GM12878 (cell line): ENCODE results near the gene TCEAL4. TPM values are rescaled to one million over a fixed set of nuclear protein-coding genes. Genes with fewer than 3 reads are reported as not detected.

Source experiments
- ATAC-seq: fragments of 200-7000 bp; cut with Tn5 transposase; 3 replicates; pipeline ENCODE4 v1.9.1; 2020; ENCODE audit warnings: mild to moderate bottlenecking, moderate library complexity
- BruUV-seq: library from RNA; stranded (reverse); fragments of 400-500 nt; replicated peaks from 2 replicates; lab custom pipeline; 2021; lab: Mats Ljungman, UMichigan
- CTCF ChIA-PET: fragments of 300-600 bp; sonication (Branson Sonifier 250); formaldehyde crosslinking; extraction: SDS; loops from one replicate; lab custom pipeline; 2021; ENCODE audit warnings: inconsistent platforms; lab: Yijun Ruan, JAX
- POLR2A ChIA-PET: fragments of 350-600 bp; formaldehyde crosslinking; extraction: SDS; loops from one replicate; lab custom pipeline; 2021; ENCODE audit warnings: inconsistent platforms; lab: Charles Lee
- RAD21 ChIA-PET: fragments of 300-600 bp; sonication (Branson Sonifier 250); formaldehyde crosslinking; loops from one replicate; lab custom pipeline; 2023; ENCODE audit warnings: antibody characterized with exemption; ENCODE audit not compliant: unreplicated experiment; lab: Charles Lee
- SMC1A ChIA-PET: fragments of 300-600 bp; sonication (Branson Sonifier 250); formaldehyde crosslinking; loops from one replicate; lab custom pipeline; 2023; ENCODE audit not compliant: unreplicated experiment, uncharacterized antibody; lab: Charles Lee
- DNase-seq: peaks from one replicate; pipeline ENCODE4 v3.0.0-alpha.2; 2011; ENCODE audit warnings: low read depth, low spot score
- FAIRE-seq: peaks from 3 replicates; lab custom pipeline; 2011; peaks lifted over from hg19 to GRCh38; lab: Jason Lieb, UNC
- H2AFZ ChIP-seq: 2 replicates; pipeline ENCODE4 v1.6.0; 2011; ENCODE audit warnings: low read depth, low read length, control low read depth; ENCODE audit not compliant: control insufficient read depth
- H3K27ac ChIP-seq: 2 replicates; pipeline ENCODE4 v1.5.1; 2011; ENCODE audit warnings: control low read depth; ENCODE audit not compliant: control insufficient read depth, insufficient read depth
- H3K27me3 ChIP-seq, 2 experiments: replicated peaks in 1 of 2; 2 replicates each; pipeline versions ENCODE4 v1.6.0 to v1.6.1; 2011; ENCODE audit warnings: low read length in 1 of 2; ENCODE audit not compliant: control insufficient read depth in 2 of 2, insufficient read depth in 2 of 2
- H3K36me3 ChIP-seq, 2 experiments: 2 replicates each; pipeline ENCODE4 v1.5.1; 2011; ENCODE audit warnings: low read length in 1 of 2; ENCODE audit not compliant: control insufficient read depth in 2 of 2, insufficient read depth in 2 of 2
- H3K4me1 ChIP-seq: 2 replicates; pipeline ENCODE4 v1.6.1; 2011; ENCODE audit warnings: mild to moderate bottlenecking, low read length, moderate library complexity, mixed read lengths; ENCODE audit not compliant: control insufficient read depth, insufficient read depth
- H3K4me2 ChIP-seq: 2 replicates; pipeline ENCODE4 v1.6.0; 2011; ENCODE audit warnings: control low read depth; ENCODE audit not compliant: control insufficient read depth, insufficient read depth
- H3K4me3 ChIP-seq: fragments of 200-600 bp; sonication (generic); 2 replicates; pipeline ENCODE4 v1.5.1; 2016
- H3K79me2 ChIP-seq: 2 replicates; pipeline ENCODE4 v1.6.0; 2011; ENCODE audit warnings: low read length; ENCODE audit not compliant: control insufficient read depth, insufficient read depth
- H3K9ac ChIP-seq: 2 replicates; pipeline ENCODE4 v1.8.0; 2011; ENCODE audit warnings: low read length, control low read depth, mixed read lengths; ENCODE audit not compliant: control insufficient read depth, insufficient read depth
- H3K9me3 ChIP-seq: replicated peaks from 3 replicates; pipeline ENCODE4 v1.5.1; 2011; ENCODE audit warnings: mild to moderate bottlenecking, low read length; ENCODE audit not compliant: control insufficient read depth, insufficient read depth
- H4K20me1 ChIP-seq: 2 replicates; pipeline ENCODE4 v1.6.0; 2011; ENCODE audit not compliant: control insufficient read depth, insufficient read depth
- EGR1 ChIP-seq, 2 experiments: IDR thresholded peaks; 1 replicate in 1 of 2; 2 replicates in 1 of 2; pipeline ENCODE4 v1.6.1; 2011 to 2012; ENCODE audit warnings: low read depth in 2 of 2, low read length in 2 of 2, borderline replicate concordance in 1 of 2, mild to moderate bottlenecking in 1 of 2, moderate library complexity in 1 of 2
- FOXM1 ChIP-seq: IDR thresholded peaks from 2 replicates; pipeline ENCODE4 v1.6.1; 2012; ENCODE audit warnings: low read depth, mild to moderate bottlenecking, inconsistent platforms, low read length, moderate library complexity
- GABPA ChIP-seq: IDR thresholded peaks from 2 replicates; pipeline ENCODE4 v1.6.1; 2014; ENCODE audit warnings: antibody characterized with exemption, low read depth, mild to moderate bottlenecking, inconsistent platforms
- IKZF1 ChIP-seq: fragments of 450-650 bp; conservative IDR thresholded peaks from 2 replicates; pipeline ENCODE4 v1.6.1; 2017; ENCODE audit warnings: antibody characterized with exemption, mild to moderate bottlenecking
- MEF2A ChIP-seq: IDR thresholded peaks from 2 replicates; pipeline ENCODE4 v1.6.1; 2011; ENCODE audit warnings: low read depth, mild to moderate bottlenecking, low read length, moderate library complexity; ENCODE audit not compliant: insufficient read depth
- NFYB ChIP-seq: IDR thresholded peaks from 2 replicates; pipeline ENCODE4 v1.6.1; 2011; ENCODE audit warnings: low read depth, mild to moderate bottlenecking, low read length, improper control_type of control experiment, moderate library complexity; ENCODE audit not compliant: insufficient read depth
- NR2C1 ChIP-seq: fragments of 450-650 bp; IDR thresholded peaks from 2 replicates; pipeline ENCODE4 v1.6.1; 2017; ENCODE audit warnings: antibody characterized with exemption, mild to moderate bottlenecking, moderate library complexity
- NR2F1 ChIP-seq: fragments of 450-650 bp; conservative IDR thresholded peaks from 2 replicates; pipeline ENCODE4 v1.6.1; 2017; ENCODE audit warnings: mild to moderate bottlenecking
- RAD51 ChIP-seq: fragments of 450-650 bp; IDR thresholded peaks from 2 replicates; pipeline ENCODE4 v1.6.1; 2016; ENCODE audit warnings: moderate library complexity, mild to moderate bottlenecking, inconsistent platforms
- SPI1 ChIP-seq: IDR thresholded peaks from 2 replicates; pipeline ENCODE4 v1.6.1; 2011; ENCODE audit warnings: low read depth, mild to moderate bottlenecking, low read length, moderate library complexity, borderline replicate concordance; ENCODE audit not compliant: insufficient read depth
- TAF1 ChIP-seq: IDR thresholded peaks from 2 replicates; pipeline ENCODE4 v1.6.1; 2011; ENCODE audit warnings: mild to moderate bottlenecking, low read depth, low read length, borderline replicate concordance
- WGBS: methylation state at CpG from one replicate; pipeline ENCODE4 v1.1.6; 2016; ENCODE audit warnings: low lambda C conversion rate; ENCODE audit not compliant: insufficient replicate concordance, insufficient coverage; ENCODE audit errors: missing lambda C conversion rate; 5-methylcytosine and 5-hydroxymethylcytosine counted together
- in situ Hi-C: fragments of 300-500 bp; cut with MboI; formaldehyde crosslinking; loops from 9 replicates; pipeline ENCODE4 v1.14.3; 2018; ENCODE audit warnings: mixed read lengths
- intact Hi-C: fragments of 100-400 bp; cut with micrococcal nuclease; formaldehyde crosslinking; loops from one replicate; pipeline ENCODE4 v1.14.2; 2022; ENCODE audit not compliant: unreplicated experiment
- polyA plus RNA-seq, 11 experiments: library from polyadenylated mRNA; depleted of rRNA in 4 of 11; unstranded in 6 of 11; stranded (reverse) in 5 of 11; fragments of >200 nt; fragmentation: Nextera tagmentation in 4 of 11; fragmentation: Illumina TruSeq in 1 of 11; extraction: Ambion mirVana in 4 of 11; extraction: Trizol in 1 of 11; gene quantifications; 1 replicate in 1 of 11; 2 replicates in 10 of 11; pipeline versions ENCODE4 v1.2.1 to v1.2.3, GENCODE V29; 2011 to 2016; ENCODE audit warnings: inconsistent platforms in 2 of 11, missing spikeins in 2 of 11, low read depth in 1 of 11
- total RNA-seq, 4 experiments: library from RNA; depleted of rRNA in 3 of 4; stranded (reverse); fragments of >200 nt in 3 of 4; fragmentation: Illumina TruSeq in 1 of 4; extraction: Trizol in 1 of 4; gene quantifications; 2 replicates each; pipeline versions ENCODE4 v1.2.1 to v1.2.3, GENCODE V29; 2013 to 2021
- TF ChIP-seq, protein P1 (sequence below): fragments of 450-650 bp; IDR thresholded peaks from 2 replicates; pipeline ENCODE4 v1.6.1; 2014; ENCODE audit warnings: mild to moderate bottlenecking
- TF ChIP-seq, protein P2 (sequence below): fragments of 450-650 bp; formaldehyde crosslinking; IDR thresholded peaks from 2 replicates; pipeline ENCODE4 v1.5.0; 2022; ENCODE audit warnings: mild to moderate bottlenecking, missing genetic modification characterization

The TCEAL4 gene
- total and polyA plus RNA-seq, 10 of the 15 experiments (the other 5 are each of a cell fraction or from before 2014, with no cell fraction given), result 9.6 to 63.8 (median 32.1) TPM

DNA sequence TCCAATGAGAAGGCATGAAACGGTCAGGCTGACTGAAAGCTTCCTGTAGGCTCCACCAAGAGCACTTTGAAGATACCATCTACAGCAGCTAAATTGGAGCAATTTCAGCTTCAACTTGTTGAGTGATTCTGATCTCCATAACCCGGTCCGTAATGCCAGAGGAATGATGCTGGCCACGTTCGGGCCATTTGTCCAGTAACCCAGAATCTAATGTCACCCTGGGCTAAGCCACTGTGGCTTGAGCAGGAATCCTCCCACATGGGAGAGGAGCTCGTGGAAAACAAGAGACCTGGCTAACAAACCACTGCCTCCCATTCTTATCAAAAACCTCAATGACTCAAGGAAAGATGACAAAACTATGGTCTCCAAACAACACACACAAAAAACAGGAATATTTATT, 14.2 kb upstream of the TCEAL4 start:
- Histone ChIP-seq H3K36me3 (no peaks in the 10 kb centered on the region), H4K20me1 (no peaks in the 10 kb centered on the region), H3K4me2 (no peak overlapping the region), H3K79me2 (no peaks in the 10 kb centered on the region), H3K27me3 (no peaks in the 10 kb centered on the region), H2AFZ (no peak overlapping the region), H3K4me1 (no peaks in the 10 kb centered on the region), H3K9ac (no peak overlapping the region), H3K27ac (no peak overlapping the region), H3K4me3 (no peak overlapping the region), H3K9me3 (no peaks in the 10 kb centered on the region)
- BruUV-seq, result no TSS peak
- CTCF ChIA-PET, result no interaction called here
- intact Hi-C loops, result no loop called here
- TF ChIP-seq GABPA, result no peak
- FAIRE-seq (no peak), DNase-seq (no peak), ATAC-seq (no peak)
- POLR2A ChIA-PET, result no interaction called here
- in situ Hi-C loops, result no loop called here
- RAD21 ChIA-PET, result no interaction called here
- SMC1A ChIA-PET, result no interaction called here
- WGBS, result 35% methylated on average over 6 of the region's 6 CpGs

DNA sequence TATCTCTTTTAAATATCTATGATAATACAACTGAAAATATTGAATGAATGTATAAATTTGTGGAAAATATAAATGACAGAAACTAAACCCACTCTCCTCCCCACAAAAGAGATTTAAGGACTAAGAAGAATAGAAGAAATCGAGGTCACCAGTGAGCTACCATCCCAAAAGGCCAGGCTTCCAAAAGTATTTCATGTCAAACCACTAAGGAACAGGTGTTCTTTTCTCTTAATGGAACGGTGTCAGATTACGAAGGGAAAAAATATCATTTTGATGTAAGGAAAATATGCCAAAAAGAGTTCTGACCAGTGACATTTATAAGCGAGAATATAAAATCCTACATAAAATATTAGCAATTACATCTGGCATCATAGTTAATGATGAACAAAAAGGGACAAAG, 13.6 kb upstream of the TCEAL4 start:
- 71% methylated on average over 4 of the region's 4 CpGs for WGBS

More for the DNA sequence above, 13.6 kb upstream of the TCEAL4 start:
- H3K27ac ChIP-seq, result no peak overlapping the region
- no peaks in the 10 kb centered on the region for H3K36me3 ChIP-seq
- no peak overlapping the region for H3K9ac ChIP-seq
- ATAC-seq (no peak), FAIRE-seq (no peak), DNase-seq (no peak)
- H4K20me1 ChIP-seq, result no peaks in the 10 kb centered on the region
- CTCF ChIA-PET, result no interaction called here
- in situ Hi-C loops, result no loop called here
- POLR2A ChIA-PET, result no interaction called here
- H3K9me3 ChIP-seq, result no peaks in the 10 kb centered on the region
- no peak for TF ChIP-seq EGR1 (IDR thresholded peaks at IDR 0.05; ENCODE audit: borderline replicate concordance in 1 of 2, low read depth in 2 of 2, low read length in 2 of 2)
- TF ChIP-seq SPI1, result no peak
- TF ChIP-seq RAD51, result no peak
- TF ChIP-seq IKZF1, result no peak
- TF ChIP-seq NR2F1, result no peak
- no peak for TF ChIP-seq NR2C1
- TF ChIP-seq FOXM1, result no peak
- TF ChIP-seq MEF2A, result no peak
- TF ChIP-seq TAF1, result no peak
- TF ChIP-seq, protein P1, sequence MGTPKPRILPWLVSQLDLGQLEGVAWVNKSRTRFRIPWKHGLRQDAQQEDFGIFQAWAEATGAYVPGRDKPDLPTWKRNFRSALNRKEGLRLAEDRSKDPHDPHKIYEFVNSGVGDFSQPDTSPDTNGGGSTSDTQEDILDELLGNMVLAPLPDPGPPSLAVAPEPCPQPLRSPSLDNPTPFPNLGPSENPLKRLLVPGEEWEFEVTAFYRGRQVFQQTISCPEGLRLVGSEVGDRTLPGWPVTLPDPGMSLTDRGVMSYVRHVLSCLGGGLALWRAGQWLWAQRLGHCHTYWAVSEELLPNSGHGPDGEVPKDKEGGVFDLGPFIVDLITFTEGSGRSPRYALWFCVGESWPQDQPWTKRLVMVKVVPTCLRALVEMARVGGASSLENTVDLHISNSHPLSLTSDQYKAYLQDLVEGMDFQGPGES, result no peak
- TF ChIP-seq, protein P2, sequence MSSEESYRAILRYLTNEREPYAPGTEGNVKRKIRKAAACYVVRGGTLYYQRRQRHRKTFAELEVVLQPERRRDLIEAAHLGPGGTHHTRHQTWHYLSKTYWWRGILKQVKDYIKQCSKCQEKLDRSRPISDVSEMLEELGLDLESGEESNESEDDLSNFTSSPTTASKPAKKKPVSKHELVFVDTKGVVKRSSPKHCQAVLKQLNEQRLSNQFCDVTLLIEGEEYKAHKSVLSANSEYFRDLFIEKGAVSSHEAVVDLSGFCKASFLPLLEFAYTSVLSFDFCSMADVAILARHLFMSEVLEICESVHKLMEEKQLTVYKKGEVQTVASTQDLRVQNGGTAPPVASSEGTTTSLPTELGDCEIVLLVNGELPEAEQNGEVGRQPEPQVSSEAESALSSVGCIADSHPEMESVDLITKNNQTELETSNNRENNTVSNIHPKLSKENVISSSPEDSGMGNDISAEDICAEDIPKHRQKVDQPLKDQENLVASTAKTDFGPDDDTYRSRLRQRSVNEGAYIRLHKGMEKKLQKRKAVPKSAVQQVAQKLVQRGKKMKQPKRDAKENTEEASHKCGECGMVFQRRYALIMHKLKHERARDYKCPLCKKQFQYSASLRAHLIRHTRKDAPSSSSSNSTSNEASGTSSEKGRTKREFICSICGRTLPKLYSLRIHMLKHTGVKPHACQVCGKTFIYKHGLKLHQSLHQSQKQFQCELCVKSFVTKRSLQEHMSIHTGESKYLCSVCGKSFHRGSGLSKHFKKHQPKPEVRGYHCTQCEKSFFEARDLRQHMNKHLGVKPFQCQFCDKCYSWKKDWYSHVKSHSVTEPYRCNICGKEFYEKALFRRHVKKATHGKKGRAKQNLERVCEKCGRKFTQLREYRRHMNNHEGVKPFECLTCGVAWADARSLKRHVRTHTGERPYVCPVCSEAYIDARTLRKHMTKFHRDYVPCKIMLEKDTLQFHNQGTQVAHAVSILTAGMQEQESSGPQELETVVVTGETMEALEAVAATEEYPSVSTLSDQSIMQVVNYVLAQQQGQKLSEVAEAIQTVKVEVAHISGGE (CRISPR knock-in tag), result no peak
- TF ChIP-seq NFYB, result no peak
- TF ChIP-seq, all 136 proteins: peak for 0
- SMC1A ChIA-PET, result no interaction called here
- H3K27me3 ChIP-seq, result no peaks in the 10 kb centered on the region
- no peak overlapping the region for H3K4me2 ChIP-seq
- RAD21 ChIA-PET, result no interaction called here
- no peak overlapping the region for H3K4me3 ChIP-seq
- no peaks in the 10 kb centered on the region for H3K79me2 ChIP-seq
- H3K4me1 ChIP-seq, result no peaks in the 10 kb centered on the region
- intact Hi-C loops, result no loop called here
- no peak overlapping the region for H2AFZ ChIP-seq
- BruUV-seq, result no TSS peak
